A549 (cell line): ENCODE data around the gene PPP2R5C. TPM values are rescaled to one million over a fixed set of nuclear protein-coding genes. Genes with fewer than 3 reads are reported as not detected.

Experiments
- ATAC-seq, 2 experiments: fragments of 200-7000 bp in 1 of 2; fragments of >200 bp in 1 of 2; cut with Nextera tagmentation in 1 of 2; cut with Tn5 transposase in 1 of 2; 3 replicates each; pipeline versions ENCODE4 v1.8.0 to v1.9.1; 2018 to 2020; ENCODE audit warnings: mild to moderate bottlenecking in 1 of 2, moderate library complexity in 1 of 2
- CTCF ChIA-PET: fragments of 300-600 bp; sonication (Branson Sonifier 250); formaldehyde crosslinking; extraction: SDS; loops from one replicate; lab custom pipeline; 2021; ENCODE audit warnings: antibody characterized with exemption, inconsistent platforms; lab: Yijun Ruan, JAX
- POLR2A ChIA-PET: fragments of 350-600 bp; formaldehyde crosslinking; extraction: SDS; loops from one replicate; lab custom pipeline; 2021; ENCODE audit warnings: antibody characterized with exemption, inconsistent platforms; lab: Yijun Ruan, JAX
- DNase-seq, 2 experiments: peaks; one replicate each; pipeline versions ENCODE4 v3.0.0 to v3.0.0-alpha.2; 2011 to 2016; ENCODE audit warnings: low read depth in 1 of 2, low spot score in 1 of 2
- FAIRE-seq: peaks from 2 replicates; lab custom pipeline; 2011; peaks lifted over from hg19 to GRCh38; lab: Jason Lieb, UNC
- H3K27ac ChIP-seq, 2 experiments: fragments of >200 bp; sonication (Bioruptor Twin); formaldehyde crosslinking; 3 replicates each; pipeline ENCODE4 v1.5.1; 2016 to 2017
- H3K4me1 ChIP-seq: fragments of >200 bp; sonication (Bioruptor Twin); formaldehyde crosslinking; 3 replicates; pipeline ENCODE4 v1.6.1; 2016
- H3K4me2 ChIP-seq: fragments of >200 bp; sonication (Bioruptor Twin); formaldehyde crosslinking; 3 replicates; pipeline ENCODE4 v1.6.1; 2016
- H3K4me3 ChIP-seq: fragments of >200 bp; sonication (Bioruptor Twin); formaldehyde crosslinking; 3 replicates; pipeline ENCODE4 v1.5.1; 2016
- H3K9me3 ChIP-seq: fragments of >200 bp; sonication (Bioruptor Twin); formaldehyde crosslinking; 3 replicates; pipeline ENCODE4 v1.6.1; 2016
- CBX2 ChIP-seq: fragments of 200-600 bp; sonication (generic); IDR thresholded peaks from 2 replicates; pipeline ENCODE4 v1.6.1; 2016; ENCODE audit warnings: low read depth, mild to moderate bottlenecking, borderline replicate concordance
- CEBPB ChIP-seq, 2 experiments: fragments of >200 bp in 1 of 2; sonication (Bioruptor Twin) in 1 of 2; formaldehyde crosslinking in 1 of 2; IDR thresholded peaks; 2 replicates each; pipeline ENCODE4 v1.6.1; 2012 to 2016
- EHF ChIP-seq: fragments of 250-450 bp; sonication (Bioruptor Pico); IDR thresholded peaks from 2 replicates; pipeline ENCODE4 v1.5.0; 2020; ENCODE audit warnings: mild to moderate bottlenecking
- ELK1 ChIP-seq: fragments of 150-350 bp; IDR thresholded peaks from 2 replicates; pipeline ENCODE4 v1.6.1; 2014; ENCODE audit warnings: low read depth, mild to moderate bottlenecking, low read length
- FOSB ChIP-seq: fragments of 250-450 bp; sonication (Bioruptor Pico); IDR thresholded peaks from 2 replicates; pipeline ENCODE4 v1.5.0; 2020; ENCODE audit warnings: mild to moderate bottlenecking, moderate library complexity
- FOXS1 ChIP-seq: fragments of 250-450 bp; sonication (Bioruptor Pico); IDR thresholded peaks from 2 replicates; pipeline ENCODE4 v1.5.0; 2020; ENCODE audit warnings: mild to moderate bottlenecking, moderate library complexity
- GATA3 ChIP-seq: IDR thresholded peaks from 2 replicates; pipeline ENCODE4 v1.6.1; 2012; ENCODE audit warnings: borderline replicate concordance
- HDAC2 ChIP-seq: fragments of 200-600 bp; sonication (generic); IDR thresholded peaks from 2 replicates; pipeline ENCODE4 v1.6.1; 2016
- HMGXB4 ChIP-seq: fragments of 250-450 bp; sonication (Bioruptor Pico); IDR thresholded peaks from 2 replicates; pipeline ENCODE4 v1.5.0; 2021; ENCODE audit warnings: mild to moderate bottlenecking, moderate library complexity, borderline replicate concordance
- MAZ ChIP-seq: fragments of 150-350 bp; IDR thresholded peaks from 2 replicates; pipeline ENCODE4 v1.6.1; 2014; ENCODE audit warnings: antibody characterized with exemption, low read depth, low read length, borderline replicate concordance
- RFX5 ChIP-seq: fragments of 450-650 bp; IDR thresholded peaks from 2 replicates; pipeline ENCODE4 v1.7.1; 2014; ENCODE audit warnings: antibody characterized with exemption, mild to moderate bottlenecking, moderate library complexity
- SREBF2 ChIP-seq: fragments of 450-650 bp; IDR thresholded peaks from 2 replicates; pipeline ENCODE4 v1.6.1; 2014; ENCODE audit warnings: mild to moderate bottlenecking, moderate library complexity
- TP53 ChIP-seq: fragments of 250-450 bp; sonication (Bioruptor Pico); IDR thresholded peaks from 2 replicates; pipeline ENCODE4 v1.5.0; 2021; ENCODE audit warnings: mild to moderate bottlenecking, moderate library complexity
- USF2 ChIP-seq: fragments of 450-650 bp; IDR thresholded peaks from 2 replicates; pipeline ENCODE4 v1.6.1; 2014; ENCODE audit warnings: antibody characterized with exemption
- ZFP36 ChIP-seq: fragments of 450-650 bp; IDR thresholded peaks from 2 replicates; pipeline ENCODE4 v1.6.1; 2014; ENCODE audit warnings: borderline replicate concordance; ENCODE audit not compliant: partially characterized antibody
- ZNF302 ChIP-seq: fragments of 250-450 bp; sonication (Bioruptor Pico); IDR thresholded peaks from 2 replicates; pipeline ENCODE4 v1.9.0; 2021; ENCODE audit warnings: inconsistent platforms, mild to moderate bottlenecking, moderate library complexity
- WGBS: methylation state at CpG from one replicate; pipeline ENCODE4 v1.1.6; 2017; ENCODE audit errors: missing lambda C conversion rate; 5-methylcytosine and 5-hydroxymethylcytosine counted together
- polyA plus RNA-seq, 4 experiments: library from polyadenylated mRNA; depleted of rRNA in 3 of 4; stranded (reverse); fragments of >200 nt; fragmentation: RNase III in 1 of 4; extraction: RNeasy Plus Mini Kit Qiagen cat#74134 plus additional on column Dnase treatment in 1 of 4; gene quantifications; 2 replicates in 3 of 4; 3 replicates in 1 of 4; pipeline ENCODE4 v1.2.3, GENCODE V29; 2011 to 2017
- TF ChIP-seq, protein P1 (sequence below): fragments of >200 bp; sonication (Bioruptor Twin); formaldehyde crosslinking; IDR thresholded peaks from 3 replicates; pipeline ENCODE4 v1.6.1; 2016
- TF ChIP-seq, protein P2 (sequence below): fragments of 250-450 bp; sonication (Bioruptor Pico); IDR thresholded peaks from 2 replicates; pipeline ENCODE4 v1.5.0; 2020; ENCODE audit warnings: low read depth, mild to moderate bottlenecking, moderate library complexity
- TF ChIP-seq, protein P3 (sequence below): fragments of >200 bp; sonication (Bioruptor Twin); formaldehyde crosslinking; IDR thresholded peaks from 3 replicates; pipeline ENCODE4 v1.5.1; 2016

PPP2R5C gene
- polyA plus RNA-seq, 2 of the 4 experiments (the other 2 are of a cell fraction): 74.8 to 150 TPM

DNA sequence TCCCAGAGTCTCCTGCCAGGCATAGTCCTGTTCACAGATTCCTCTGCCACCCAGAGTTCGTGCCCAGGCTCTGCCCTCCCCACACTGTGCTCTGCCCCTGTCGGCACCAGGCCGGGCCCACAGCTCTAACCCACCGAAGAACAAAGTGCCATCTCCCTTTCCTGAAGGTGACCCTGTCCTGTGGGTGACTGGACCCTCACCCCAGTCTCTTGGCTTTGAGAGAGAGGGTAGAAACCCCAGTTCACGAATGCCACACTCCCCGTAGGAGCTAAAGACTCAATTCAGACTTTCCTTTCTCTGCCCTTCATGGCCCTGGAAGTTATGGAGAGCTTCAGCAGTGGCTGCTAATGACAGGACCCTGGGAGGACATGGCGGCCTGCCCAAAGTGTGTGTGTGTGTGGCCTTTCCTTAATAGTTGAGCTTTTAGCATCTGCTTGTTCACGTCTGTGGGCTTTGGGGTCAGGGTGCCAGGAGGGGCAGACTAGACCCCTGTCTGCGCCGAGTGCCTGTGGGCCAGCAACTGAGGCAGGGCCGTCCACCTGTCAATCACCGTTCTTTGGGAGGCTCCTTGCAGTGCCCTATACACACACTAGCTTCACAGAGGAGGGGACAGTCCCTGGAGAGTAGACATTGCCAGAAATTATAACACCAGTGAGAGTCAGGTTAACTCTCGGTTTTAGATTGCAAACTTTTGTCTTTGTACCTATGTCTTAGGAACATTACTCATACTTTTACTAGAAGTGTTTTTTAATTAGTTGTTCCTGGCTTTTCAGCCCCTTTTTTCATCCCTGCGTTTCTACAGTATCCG lies 118.2 kb downstream of the PPP2R5C start:
- TF ChIP-seq EHF (CRISPR knock-in tag): no peak
- POLR2A ChIA-PET: no interaction called here
- Histone ChIP-seq H3K4me2 (no peak overlapping the region), H3K27ac (no peak overlapping the region), H3K9me3 (no peaks in the 10 kb centered on the region; the same call in 2 of the 3 replicates), H3K4me1 (peaks cover 18% of the 10 kb centered on the region), H3K4me3 (no peak overlapping the region)
- CTCF ChIA-PET: interaction anchor here (1.1 to 1.3 kb wide), 3 partner anchors 23 to 35 kb away, joined by 3 to 4 read pairs (median 3); no protein-coding TSS in a partner anchor
- no peak for DNase-seq
- WGBS: 96% methylated on average over 15 of the region's 15 CpGs
- no peak for ATAC-seq
- FAIRE-seq: no peak

DNA sequence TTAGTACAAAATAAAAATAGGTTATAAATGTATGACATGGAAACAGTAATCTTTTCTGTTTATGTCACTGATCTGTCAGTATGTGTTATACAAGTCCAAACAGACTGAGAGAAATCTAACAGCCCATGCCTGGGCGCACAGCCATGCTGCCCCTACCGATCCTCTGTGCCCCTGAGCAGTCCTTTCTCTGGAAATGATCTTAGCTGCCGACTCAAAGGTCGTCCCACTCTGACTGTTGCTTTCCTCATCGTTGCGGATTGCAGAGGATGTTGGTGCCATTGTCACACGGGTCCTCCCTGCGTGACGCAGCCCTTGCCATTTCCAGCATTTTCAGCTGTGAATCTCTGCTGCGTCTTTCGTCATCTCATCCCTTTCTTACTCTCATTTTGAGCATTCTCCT lies 119.9 kb downstream of the PPP2R5C start:
- DNase-seq: no peak
- WGBS: 93% methylated on average over 11 of the region's 11 CpGs
- TF ChIP-seq ELK1 (no peak), HDAC2 (no peak), TP53 (CRISPR knock-in tag) (no peak), RFX5 (no peak), GATA3 (no peak), ZFP36 (no peak), SREBF2 (no peak), FOSB (CRISPR knock-in tag) (no peak), ZNF302 (no peak), FOXS1 (CRISPR knock-in tag) (no peak), MAZ (no peak), CBX2 (no peak), HMGXB4 (CRISPR knock-in tag) (no peak), CEBPB (IDR thresholded peaks at IDR 0.05) (no peak), USF2 (no peak)
- TF ChIP-seq, protein P1, sequence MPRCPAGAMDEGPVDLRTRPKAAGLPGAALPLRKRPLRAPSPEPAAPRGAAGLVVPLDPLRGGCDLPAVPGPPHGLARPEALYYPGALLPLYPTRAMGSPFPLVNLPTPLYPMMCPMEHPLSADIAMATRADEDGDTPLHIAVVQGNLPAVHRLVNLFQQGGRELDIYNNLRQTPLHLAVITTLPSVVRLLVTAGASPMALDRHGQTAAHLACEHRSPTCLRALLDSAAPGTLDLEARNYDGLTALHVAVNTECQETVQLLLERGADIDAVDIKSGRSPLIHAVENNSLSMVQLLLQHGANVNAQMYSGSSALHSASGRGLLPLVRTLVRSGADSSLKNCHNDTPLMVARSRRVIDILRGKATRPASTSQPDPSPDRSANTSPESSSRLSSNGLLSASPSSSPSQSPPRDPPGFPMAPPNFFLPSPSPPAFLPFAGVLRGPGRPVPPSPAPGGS: no peak
- TF ChIP-seq, protein P2, sequence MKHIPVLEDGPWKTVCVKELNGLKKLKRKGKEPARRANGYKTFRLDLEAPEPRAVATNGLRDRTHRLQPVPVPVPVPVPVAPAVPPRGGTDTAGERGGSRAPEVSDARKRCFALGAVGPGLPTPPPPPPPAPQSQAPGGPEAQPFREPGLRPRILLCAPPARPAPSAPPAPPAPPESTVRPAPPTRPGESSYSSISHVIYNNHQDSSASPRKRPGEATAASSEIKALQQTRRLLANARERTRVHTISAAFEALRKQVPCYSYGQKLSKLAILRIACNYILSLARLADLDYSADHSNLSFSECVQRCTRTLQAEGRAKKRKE (CRISPR knock-in tag): no peak
- TF ChIP-seq, protein P3, sequence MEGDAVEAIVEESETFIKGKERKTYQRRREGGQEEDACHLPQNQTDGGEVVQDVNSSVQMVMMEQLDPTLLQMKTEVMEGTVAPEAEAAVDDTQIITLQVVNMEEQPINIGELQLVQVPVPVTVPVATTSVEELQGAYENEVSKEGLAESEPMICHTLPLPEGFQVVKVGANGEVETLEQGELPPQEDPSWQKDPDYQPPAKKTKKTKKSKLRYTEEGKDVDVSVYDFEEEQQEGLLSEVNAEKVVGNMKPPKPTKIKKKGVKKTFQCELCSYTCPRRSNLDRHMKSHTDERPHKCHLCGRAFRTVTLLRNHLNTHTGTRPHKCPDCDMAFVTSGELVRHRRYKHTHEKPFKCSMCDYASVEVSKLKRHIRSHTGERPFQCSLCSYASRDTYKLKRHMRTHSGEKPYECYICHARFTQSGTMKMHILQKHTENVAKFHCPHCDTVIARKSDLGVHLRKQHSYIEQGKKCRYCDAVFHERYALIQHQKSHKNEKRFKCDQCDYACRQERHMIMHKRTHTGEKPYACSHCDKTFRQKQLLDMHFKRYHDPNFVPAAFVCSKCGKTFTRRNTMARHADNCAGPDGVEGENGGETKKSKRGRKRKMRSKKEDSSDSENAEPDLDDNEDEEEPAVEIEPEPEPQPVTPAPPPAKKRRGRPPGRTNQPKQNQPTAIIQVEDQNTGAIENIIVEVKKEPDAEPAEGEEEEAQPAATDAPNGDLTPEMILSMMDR: no peak
- POLR2A ChIA-PET: no interaction called here
- peaks cover 9% of the 10 kb centered on the region; the same call in 2 of the 3 replicates for H3K4me1 ChIP-seq
- ATAC-seq: no peak
- CTCF ChIA-PET: no interaction called here
- H3K27ac ChIP-seq: no peak overlapping the region
- peaks cover 10% of the 10 kb centered on the region; the same call in 2 of the 3 replicates for H3K9me3 ChIP-seq
- no peak for FAIRE-seq
- no peak overlapping the region for H3K4me3 ChIP-seq
- no peak overlapping the region for H3K4me2 ChIP-seq
